ENCODE data around the gene GDF15.
"Not testable (repeated sequence)": the region's sequence is repeated elsewhere in the genome, so short reads cannot be mapped to it uniquely, and the experiment has no call there.

GDF15 gene, protein sequence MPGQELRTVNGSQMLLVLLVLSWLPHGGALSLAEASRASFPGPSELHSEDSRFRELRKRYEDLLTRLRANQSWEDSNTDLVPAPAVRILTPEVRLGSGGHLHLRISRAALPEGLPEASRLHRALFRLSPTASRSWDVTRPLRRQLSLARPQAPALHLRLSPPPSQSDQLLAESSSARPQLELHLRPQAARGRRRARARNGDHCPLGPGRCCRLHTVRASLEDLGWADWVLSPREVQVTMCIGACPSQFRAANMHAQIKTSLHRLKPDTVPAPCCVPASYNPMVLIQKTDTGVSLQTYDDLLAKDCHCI

DNA sequence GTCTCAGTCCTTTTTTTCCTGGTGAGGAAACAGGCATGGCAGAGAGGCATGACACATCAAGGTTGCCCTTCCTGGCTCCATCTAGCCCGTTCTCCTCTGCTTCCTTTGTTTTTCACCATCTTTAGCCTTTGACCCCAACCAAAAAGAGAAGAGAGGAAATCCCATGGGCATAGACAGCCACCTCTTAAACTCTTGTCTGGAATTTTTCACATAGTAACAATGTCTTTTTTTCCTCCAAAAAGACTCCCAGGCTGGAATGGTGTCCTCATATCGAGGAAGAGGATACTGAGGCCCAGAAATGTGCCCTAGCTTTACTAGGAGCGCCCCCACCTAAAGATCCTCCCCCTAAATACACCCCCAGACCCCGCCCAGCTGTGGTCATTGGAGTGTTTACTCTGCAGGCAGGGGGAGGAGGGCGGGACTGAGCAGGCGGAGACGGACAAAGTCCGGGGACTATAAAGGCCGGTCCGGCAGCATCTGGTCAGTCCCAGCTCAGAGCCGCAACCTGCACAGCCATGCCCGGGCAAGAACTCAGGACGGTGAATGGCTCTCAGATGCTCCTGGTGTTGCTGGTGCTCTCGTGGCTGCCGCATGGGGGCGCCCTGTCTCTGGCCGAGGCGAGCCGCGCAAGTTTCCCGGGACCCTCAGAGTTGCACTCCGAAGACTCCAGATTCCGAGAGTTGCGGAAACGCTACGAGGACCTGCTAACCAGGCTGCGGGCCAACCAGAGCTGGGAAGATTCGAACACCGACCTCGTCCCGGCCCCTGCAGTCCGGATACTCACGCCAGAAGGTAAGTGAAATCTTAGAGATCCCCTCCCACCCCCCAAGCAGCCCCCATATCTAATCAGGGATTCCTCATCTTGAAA, at the start of gene GDF15:
Gene GDF15 (plus strand): TSS at position 484 of the 868 bp plus-strand sequence. CDS start 32 bp downstream, at position 516.
- DNase-seq, result no peak

DNA sequence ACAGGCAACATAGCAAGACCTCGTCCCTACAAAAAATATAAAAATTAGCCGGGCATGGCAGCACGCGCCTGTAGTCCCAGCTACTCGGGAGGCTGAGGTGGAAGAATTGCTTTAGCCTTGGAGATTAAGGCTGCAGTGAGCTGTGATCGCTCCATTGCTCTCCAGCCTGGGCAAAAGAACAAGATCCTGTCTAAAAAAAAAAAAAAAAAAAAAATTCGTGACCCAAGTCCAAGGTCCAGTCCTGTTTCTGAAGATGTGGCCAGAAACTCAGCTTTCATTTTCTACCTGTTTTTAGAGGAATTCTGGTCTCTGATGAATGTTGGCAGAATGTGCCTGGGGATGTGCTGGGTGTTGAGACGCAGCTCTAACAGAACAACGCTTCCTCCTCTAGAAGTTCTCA, 47.4 kb upstream of the GDF15 start:
- no peak for DNase-seq

DNA sequence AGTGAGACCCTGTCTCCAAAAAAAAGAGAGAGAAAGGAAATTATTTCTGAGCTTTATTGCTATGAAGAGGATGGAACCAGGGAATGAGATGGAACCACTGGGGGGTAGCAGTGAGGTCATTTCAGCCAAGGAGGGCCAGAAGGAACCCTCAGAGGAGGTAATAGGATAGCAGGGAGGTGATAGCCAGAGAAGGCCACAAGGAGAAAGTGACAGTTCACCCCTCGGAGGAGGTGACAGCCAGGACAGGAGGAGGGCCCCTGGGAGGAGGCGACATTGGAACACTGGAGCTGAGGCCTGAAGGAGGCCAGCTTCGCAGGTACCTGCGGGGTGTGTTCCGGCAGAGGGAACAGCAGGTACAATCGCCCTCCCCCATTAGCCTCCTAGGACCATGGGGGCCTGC, 46.2 kb upstream of the GDF15 start:
- no peak for DNase-seq

DNA sequence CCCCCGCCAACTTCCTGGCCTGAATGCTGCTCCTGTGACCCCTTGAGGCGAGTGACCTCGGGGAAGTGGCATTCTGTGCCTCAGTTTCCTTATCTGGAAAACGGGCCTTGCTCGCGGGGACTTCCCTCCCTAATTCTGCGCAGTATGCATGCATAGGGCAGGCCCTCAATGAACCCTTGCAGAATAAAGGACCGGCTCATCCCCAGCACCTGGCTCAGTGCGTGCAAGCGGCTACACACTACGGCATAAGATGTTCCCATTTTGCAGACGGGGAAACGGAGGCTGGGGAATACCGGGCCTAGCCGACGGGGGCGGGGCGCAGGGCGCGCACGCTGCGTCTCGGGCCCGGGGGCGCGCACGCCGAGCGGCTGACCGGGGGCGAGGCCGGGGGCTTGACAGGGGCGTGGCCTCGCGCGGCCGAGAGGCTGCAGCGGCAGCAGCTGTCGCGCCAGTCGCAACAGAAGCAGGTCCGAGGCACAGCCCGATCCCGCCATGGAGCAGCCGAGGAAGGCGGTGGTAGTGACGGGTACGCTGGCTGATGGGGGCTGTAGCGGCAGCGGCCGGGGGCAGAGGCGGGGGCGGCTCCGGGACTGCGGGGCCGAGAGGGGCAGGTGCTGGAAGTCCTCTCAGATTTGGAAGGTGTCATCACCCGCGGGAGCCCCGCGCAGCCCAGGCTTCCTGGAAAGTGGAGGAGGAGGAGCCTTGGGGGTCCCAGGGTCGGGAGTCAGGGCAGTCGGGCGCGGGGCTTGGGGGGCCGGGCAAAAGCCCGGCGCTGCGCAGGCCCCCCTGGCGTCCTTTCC, 45.6 kb upstream of the GDF15 start, which contains the start of gene PGPEP1:
Gene PGPEP1 (plus strand): TSS at position 409 of the 800 bp plus-strand sequence. CDS start 84 bp downstream, at position 493.
- DNase-seq, result peak; percentile 13 to 54 (median 32)

DNA sequence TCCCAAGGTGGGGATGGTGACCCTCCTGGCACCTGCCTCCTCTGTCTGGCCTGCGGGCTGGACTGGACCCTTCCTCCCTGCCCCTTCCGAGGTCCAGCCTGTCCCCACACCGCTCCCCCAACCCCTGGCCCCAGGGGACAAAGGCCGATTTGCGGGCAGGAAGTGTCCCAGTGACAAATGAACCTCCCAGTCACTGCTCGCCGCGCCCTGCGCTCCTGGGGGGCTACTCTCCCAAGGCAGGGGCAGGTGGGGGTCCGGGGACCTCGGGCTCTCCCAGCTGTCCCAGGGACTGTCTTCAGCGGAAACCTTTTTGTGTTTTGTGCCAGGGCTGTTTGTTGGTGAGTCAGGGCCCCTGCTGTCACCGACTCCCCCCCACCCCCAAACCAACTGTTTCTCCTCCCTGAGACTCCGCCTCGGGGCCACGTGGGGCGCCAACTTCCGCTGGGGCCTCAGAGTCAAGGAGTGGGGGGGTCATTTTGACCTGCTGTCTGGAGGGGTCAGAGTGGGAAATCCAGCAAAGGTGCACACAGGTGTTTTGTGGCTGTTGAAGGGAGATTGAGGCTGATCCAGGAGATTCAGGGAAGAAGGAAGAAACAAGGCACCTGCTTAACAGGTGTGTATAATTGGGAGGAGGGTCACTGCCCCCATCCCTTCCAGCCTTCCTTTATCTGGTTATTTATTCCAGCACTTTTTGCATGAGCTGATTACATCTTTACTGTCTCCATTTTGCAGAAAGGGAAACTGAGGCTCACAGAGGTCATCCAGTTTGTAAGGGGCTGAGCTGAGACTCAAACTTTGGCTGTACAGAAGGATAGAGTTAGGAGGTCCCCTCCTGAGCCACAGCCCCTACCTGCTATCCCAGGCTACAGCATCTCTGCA, 44.7 kb upstream of the GDF15 start:
- peak; percentile 28 to 59 (median 40) for DNase-seq

DNA sequence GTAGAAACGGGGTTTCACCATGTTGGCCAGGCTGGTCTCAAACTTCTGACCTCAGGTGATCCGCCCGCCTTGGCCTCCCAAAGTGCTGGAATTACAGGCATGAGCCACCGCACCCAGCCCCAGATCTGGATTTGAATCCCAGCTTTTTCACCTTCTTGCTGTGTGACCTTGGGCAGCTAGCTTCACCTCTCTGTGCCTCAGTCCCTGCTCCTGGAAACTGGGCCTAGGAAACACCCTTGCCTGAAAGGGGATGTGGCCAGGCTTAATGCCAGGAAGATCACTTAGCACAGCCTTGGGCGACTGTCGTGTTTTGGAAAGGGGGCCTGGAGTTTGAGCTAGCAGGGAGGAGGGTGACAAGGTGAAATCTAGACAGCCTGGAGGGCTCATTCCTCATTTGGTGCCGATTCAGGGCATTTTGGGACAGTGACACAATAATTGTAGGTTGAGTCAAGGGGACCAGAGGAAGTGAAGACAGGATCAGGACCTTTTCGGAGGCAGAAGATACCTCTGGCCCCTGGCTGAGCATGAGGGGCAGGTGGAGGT, 43.8 kb upstream of the GDF15 start:
- DNase-seq, result no peak

DNA sequence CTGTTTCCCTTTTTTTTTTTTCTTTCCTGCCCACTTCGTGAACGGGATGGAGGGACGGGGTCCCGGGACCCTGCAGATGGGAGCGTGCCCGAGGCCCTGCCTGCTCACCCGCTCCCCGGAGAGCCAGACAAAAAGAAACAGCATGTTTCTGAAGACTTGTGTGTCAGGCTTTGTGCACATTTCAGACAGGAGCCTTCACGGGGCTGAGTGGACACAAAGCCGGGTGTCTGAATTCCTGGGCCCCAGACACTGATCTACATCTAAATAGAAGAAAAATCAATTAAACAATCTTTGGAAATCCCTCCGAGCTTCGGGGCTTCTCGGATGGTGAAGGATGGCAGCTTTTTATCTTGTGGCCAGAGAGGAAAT, 41.4 kb upstream of the GDF15 start:
- no peak for DNase-seq

DNA sequence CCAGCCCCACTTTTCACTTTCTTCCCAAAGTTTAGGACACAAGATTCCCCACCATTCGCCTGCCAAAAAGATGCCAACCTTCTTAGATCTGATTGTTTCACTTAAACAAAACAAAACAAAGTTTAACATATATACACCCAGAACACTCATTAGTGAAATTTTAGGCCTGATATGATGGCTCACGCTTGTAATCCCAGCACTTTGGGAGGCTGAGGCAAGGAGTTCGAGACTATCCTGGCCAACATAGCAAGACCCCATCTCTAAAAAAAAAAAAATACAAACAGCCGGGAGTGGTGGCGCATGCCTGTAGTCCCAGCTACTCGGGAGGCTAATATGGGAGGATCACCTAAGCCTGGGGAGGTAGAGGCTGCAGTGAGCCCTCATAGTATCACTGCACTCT, 40.7 kb upstream of the GDF15 start:
- DNase-seq, result no peak

DNA sequence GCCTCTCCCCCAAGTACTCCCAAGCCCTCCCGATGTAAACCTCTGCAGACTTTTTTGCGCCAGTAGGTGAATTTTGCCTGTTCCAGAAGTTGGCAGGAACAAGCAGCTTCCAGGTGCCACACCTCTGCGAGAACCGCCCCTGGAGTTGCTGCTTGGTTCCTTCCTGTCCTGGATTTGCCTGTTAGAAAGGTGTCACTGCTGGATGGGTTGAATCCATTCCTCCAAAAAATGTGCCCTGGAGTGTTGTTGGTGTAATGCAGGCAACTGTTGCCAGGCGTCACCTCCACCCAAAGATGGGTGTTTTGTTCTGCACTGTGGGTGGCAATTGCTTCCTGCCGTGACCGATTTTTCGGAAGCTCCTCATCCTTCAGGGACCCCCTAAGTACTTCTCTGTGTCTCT, 39.9 kb upstream of the GDF15 start:
- no peak for DNase-seq

DNA sequence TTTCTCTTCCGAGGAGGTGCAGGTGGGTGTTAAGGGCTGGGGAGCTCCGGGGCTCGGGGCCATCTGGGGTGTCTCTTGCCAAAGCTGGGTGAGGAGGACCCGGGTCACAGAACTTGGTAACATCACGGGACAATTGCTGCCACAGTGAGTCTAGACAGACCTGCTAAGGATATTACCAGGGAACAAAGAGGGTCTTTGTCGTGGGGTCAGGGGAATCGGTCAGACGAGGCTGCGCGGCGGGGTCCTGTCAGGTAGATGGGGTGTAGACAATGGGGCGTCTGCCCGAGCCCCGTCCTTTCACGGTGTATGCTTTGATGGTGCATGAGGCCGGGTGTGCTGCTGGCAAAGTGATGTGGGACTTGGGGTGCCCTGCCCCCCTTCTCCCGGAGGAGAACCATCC, 37.8 kb upstream of the GDF15 start:
- no peak for DNase-seq

DNA sequence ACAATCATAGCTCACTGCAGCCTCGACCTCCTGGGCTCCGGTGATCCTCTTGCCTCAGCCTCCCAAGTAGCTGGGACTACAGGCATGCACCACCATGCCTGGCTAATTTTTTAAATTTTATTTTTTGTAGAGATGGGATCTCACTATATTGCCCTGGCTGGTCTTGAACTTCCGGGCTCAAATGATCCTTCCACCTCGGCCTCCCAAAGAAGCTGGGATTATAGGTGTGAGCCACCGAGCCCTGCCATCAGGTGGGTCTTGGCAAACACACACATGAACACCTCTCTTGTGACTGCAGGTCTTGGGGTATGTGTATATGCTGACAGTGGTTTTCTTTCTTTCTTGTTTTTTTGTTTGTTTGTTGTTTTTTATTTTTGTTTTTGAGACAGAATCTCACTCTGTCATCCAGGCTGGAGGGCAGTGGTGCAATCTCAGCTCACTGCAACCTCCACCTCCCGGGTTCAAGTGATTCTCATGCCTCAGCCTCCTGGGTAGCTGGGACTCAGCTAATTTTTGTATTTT, 37.1 kb upstream of the GDF15 start:
- DNase-seq, result not testable (repeated sequence)

DNA sequence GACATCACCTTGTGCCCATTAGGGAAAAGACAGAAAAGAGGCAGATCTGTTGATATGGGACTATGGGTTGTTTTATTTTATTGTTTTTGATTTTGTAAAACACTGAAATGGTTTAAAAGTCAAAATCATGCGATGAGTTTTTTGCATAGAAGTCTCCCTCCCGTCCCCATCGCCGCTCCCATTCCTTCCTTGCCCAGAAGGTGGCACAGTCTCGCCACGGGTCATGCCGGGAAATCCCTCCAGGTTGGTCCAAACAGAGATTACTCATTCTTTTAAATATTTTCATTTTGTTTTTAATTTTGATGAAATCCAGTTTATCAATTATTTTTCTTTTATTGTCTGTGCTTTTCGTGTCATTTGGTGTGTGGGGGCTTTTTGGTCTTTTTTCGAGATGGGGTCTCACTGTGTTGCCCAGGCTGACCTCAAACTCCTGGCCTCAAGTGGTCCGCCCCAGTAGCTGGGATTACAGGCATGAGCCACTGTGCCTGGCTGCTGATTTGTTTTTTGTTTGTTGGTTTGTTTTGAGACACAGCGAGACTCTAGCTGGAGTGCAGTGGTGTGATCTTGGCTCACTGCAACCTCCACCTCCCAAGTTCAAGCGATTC, 36.3 kb upstream of the GDF15 start:
- no peak for DNase-seq

DNA sequence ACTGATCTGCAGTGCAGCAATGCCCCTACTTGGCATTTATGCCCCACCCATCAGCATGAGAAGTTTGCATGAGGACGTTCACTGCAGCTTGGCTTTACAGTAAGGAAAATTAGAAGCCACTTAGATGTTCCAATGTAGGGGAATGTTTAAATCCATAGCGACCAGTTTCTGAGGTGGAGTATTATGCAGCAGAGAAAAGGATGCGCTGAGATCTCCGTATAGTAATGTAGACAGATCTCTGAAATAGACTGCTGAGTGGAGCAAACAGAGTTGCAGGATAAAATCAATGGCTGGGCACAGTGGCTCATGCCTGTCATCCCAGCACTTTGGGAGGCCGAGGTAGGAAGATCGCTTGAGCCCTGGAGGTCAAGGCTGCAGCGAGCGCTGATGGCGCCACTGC, 35.5 kb upstream of the GDF15 start:
- DNase-seq, result no peak

DNA sequence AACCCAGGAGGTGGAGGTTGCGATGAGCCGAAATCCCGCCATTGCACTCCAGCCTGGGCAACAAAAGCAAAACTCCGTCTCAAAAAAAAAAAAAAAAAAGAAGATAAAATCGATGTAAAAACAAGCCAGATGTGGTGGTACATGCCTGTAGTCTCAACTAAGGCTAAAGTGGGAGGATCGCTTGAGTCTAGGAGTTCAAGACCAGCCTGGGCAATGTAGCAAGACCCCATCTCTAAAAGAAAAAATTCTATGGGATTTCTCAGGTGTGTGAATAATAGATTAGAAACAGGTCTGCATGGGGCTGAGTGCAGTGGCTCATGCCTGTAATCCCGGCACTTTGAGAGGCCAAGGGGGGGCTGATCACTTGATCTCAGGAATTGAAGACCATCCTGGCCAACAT, 34.4 kb upstream of the GDF15 start:
- DNase-seq, result no peak

DNA sequence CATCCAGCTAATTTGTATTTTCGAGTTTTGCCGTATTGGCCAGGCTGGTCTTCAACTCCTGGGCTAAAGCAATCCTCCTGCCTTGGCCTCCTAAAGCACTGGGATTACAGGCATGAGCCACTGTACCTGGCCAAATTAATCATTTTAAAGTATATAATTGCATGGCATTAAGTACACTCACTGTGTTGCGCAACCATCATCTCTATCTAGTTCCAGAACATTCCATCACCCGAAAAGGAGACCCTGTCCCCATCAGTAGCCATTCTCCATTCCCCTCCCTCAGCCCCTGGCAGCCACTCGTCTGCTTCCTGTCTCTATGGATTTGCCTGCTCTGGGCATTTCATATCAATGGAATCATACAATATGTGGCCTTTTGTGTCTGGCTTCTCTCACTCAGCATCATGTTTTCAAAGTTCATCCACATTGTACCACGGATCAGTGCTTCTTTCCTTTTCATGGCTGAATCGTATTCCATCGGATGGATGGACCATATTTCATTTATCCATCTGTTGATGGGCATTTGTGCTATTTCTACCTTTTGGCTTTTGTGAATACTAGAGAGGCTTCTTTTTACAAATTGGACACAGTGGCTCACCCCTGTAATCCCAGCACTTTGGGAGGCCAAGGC, 32.5 kb upstream of the GDF15 start:
- no peak for DNase-seq

DNA sequence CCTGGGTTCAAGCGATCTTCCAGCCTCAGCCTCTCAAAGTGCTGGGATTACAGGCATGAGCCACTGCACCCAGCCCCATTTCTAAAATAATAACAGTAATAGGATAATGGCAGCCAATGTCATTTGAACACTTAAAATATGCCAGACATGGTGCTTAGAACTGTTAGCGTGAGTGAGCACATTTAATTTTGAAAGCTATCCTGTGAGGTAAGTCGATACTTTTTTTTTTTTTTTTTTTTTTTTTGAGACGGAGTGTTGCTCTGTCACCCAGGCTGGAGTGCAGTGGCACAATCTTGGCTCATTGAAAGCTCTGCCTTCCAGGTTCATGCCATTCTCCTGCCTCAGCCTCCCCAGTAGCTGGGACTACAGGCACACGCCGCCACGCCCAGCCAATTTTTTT, 31.2 kb upstream of the GDF15 start:
- not testable (repeated sequence) for DNase-seq

DNA sequence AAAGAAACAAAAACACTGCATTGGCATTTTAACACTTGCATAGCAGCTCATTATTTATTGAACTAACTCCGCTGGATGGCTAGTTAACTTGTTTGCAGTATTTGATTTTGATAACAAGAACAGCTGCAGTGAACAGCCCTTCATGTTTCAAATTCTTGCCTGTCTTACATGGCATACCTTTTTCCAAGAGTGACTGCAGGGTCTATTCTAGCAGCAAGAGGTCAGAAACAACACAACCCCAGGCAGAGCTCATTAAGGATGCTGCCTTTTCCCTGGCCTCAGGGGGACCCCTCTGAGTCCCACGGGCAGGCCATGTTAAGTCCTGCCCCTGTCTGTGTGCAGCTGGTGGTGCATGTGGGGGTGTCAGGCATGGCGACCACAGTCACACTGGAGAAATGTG, 28.9 kb upstream of the GDF15 start:
- DNase-seq, result no peak

DNA sequence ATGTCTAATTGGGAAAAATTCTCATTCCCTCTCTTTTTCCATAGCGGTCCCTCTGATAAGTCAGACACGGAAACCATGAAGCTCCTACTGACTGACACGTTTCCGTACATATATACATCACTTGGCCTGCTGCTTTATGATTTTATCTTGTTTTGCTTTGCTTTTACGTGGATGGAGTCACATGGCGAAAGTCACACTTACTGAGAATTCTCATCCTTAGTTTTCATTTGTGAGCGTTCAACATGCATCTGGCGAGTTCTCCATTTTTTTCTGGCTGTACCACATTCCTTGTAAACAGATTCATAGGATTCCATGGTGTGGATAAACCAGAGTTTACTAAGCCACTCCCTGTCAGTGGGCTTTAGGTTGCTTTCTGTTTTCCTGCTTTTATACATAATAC, 24.3 kb upstream of the GDF15 start:
- no peak for DNase-seq

DNA sequence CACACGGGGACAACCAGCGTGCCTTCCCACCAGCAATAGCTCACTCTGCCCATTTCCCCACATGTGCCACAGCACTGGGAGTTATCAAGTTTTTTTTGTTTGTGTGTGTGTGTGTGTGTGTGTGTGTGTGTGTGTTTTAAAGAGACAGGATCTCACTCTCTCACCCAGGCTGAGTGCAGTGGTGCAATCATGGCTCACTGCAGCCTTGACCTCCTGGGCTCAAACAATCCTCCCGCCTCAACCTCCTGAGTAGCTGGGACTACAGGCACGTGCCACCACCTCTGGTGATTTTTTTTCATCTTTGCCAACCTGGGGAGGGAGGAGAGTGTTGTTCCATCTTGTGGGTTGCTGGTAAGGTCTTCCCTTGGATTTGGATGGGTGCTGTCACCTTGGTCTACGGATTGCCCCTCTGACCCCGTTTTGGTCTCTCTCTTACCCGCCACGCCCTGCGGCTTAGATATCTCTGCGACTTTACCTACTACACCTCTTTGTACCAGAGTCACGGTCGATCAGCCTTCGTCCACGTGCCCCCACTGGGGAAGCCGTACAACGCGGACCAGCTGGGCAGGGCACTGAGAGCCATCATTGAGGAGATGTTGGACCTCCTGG, 22.9 kb upstream of the GDF15 start:
- no peak for DNase-seq

DNA sequence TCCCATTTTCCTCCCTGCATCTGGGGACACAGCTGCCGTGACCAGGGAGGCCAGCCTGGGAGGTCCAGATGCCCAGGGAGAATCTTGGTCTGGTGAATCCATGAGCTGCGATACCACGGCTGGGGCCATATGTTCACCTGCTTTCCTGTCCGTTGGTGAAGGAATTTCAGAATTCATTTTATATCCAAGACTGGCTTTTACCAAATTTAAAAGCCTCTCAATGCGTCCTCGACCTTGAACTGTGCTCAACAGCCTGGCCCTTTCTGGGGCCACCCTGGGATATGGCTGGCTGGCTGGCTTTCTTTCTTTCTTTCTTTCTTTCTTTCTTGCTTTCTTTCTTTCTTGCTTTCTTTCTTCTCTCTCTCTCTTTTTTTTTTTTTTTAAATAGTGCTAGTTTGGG, 22.2 kb upstream of the GDF15 start:
- no peak for DNase-seq
